ENCODE data around the gene MZT1.
"Not testable (repeated sequence)": the region's sequence is repeated elsewhere in the genome, so short reads cannot be mapped to it uniquely, and the experiment has no call there.

The MZT1 gene, protein sequence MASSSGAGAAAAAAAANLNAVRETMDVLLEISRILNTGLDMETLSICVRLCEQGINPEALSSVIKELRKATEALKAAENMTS

DNA sequence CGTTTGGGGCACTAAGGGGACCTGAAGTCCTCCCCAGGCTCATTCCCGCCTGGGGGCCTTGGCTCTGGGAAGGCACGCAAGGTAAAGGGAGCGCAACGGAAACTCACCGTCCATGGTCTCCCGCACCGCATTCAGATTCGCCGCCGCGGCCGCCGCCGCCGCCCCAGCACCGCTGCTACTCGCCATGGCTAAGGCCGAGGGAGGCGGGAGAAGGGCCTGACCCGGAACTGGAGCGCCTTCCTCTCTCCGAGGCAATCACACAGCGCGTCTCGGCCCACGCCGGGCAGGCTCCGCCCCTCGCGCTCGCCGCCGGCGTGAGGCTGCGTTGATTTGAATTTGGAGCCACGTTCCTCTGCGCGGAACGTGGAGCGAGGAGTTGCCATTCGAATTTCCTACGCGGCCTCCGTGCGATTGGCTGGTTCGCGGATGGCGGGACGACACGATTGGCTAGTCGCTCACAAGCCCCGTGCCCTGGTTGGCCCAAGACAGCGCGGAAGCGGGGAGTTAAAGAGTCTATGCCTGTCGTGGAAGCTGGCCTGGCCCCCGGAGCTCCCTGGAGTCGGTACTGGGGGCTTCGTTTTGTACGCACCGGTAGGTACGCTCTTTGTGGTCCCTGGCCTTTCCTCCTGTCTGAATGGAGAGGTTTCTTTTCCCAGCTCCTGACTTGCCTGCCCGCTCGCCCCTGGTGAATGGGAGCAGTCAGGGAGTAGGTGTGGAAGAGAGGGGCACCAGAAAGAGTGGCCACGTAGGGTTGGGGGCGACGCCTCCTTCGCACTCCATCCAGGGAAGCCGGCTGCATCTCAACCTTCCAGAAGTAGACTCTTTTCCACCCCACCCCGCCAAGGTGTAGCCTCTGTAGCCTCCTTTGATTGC is at the start of gene MZT1, which contains the start of gene BORA:
Gene MZT1 (minus strand): TSS at position 213 of the 873 bp plus-strand sequence. CDS start 27 bp downstream, at position 186.
Gene BORA (plus strand): TSS at position 507 of the 873 bp plus-strand sequence. CDS start 1,018 bp downstream, outside the sequence.
- peak; percentile 97 for DNase-seq (ENCODE audit: low spot score)

DNA sequence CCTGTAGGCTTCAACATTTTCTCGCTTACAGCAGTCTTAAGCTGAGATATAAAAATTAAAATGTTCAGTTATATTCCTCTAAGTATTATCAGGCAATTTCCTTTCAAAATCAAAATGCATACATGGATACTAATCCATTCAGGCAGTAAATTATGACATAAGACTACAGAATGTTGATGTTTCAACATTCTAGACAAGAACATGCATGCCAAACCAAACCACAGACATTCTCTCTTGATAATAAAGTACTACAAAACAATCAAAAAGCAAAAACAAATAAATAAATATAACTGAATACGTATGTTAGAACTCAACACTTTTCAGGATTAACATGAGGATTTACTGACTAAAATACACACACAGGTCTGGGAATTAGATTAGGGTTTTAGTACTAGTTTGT is 46.6 kb upstream of the MZT1 start:
- no peak for DNase-seq (ENCODE audit: low spot score)

DNA sequence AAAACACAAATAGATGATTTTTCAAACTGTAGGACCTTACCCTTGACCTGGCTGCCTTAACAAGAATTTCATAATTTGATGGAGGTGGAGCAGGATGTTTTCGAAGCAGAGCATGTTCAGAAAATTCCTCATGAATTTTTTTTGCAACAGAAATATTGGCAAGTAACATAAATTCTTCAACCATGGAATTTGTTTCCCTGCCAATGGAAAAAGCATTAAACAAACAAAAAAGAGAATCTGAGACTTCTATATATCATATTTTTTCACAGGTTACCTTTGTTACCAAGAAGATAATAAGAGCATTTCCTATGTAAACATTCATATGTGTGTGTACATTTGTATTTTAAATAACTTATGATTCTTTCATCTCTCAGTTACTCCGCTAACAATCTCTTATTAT is 36.0 kb upstream of the MZT1 start:
- no peak for DNase-seq (ENCODE audit: low spot score)

DNA sequence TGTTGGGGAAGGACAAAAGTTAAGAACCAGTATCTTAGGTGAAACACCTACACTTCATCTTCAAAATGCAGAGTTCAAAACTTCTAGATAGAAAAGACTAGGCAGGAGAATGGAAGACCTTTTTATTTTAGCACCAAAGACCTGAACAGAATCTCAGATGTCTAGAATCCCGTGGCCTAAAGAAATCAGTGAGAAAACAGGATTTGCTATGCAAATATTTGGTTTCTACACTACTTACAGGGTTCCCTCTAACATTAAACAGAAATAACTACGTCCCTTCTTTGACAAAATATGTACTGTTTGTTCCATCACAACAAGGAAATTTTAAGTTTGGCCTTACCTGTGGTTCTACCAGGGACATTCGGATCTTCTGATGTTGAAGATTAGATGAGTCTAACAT is 32.8 kb upstream of the MZT1 start:
- no peak for DNase-seq (ENCODE audit: low spot score)

DNA sequence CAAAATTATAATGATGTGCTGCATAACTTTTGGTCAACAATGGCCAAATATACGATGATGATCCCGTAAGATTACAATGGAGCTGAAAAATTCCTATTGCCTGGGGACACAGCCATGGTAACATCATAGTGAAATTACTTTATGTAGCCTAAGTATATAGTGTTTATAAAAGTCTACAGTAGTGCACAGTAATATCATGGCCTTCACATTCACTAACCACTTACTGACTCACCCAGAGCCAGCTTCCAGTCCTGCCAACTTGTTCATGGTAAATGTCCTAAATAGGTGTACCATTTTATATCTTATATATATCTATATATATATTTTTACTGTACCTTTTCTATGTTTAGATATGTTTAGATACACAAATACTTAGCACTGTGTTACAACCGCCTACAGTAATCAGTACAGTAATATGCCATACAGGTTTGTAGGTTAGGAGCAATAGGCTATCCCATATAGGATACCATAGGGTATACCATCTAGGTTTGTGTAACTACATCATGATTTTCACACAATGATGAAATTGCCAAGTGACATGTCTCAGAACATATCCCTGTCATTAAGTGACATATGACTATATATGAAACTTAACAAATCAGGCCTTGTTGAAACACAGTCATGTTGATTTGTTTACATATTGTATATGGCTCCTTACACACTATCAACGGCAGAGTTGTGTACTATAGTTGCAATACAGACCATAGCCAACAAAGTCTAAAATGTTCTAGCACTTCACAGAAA is 30.5 kb upstream of the MZT1 start:
- DNase-seq (ENCODE audit: low spot score), result no peak

DNA sequence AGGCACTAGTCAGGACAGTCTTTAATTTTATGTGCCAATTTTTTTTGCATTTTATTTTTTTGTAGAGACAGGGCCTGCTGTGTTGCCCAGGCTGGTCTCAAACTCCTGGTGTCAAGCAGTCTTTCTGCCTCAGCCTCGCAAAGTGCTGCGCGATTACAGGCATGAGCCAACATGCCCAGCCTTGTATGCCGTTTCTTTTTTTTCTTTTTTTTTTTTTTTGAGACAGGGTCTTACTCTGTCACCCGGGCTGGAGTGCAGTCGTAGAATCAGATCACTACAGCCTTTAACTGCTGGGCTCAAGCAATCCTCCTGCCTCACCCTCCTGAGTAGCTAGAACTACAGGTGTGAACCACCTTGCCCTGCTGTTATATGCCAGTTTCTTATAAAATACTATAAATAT is 26.7 kb upstream of the MZT1 start:
- DNase-seq (ENCODE audit: low spot score), result no peak

DNA sequence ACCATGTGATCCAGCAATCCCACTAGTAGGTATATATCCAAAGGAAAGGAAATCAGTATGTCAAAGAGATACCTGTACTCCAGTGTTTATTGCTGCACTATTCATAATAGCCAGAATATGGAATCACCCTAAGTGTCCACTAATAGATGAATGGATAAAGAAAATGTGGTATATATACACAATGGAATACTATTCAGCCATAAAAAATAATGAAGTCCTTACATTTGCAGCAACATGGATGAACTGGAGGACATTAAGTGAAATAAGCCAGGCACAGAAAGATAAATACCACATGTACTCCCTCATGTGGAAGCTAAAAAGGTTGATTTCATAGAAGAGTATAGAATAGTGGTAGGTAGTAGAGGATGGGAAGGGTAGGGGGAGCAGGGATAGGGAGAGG is 23.8 kb upstream of the MZT1 start:
- DNase-seq (ENCODE audit: low spot score), result no peak

DNA sequence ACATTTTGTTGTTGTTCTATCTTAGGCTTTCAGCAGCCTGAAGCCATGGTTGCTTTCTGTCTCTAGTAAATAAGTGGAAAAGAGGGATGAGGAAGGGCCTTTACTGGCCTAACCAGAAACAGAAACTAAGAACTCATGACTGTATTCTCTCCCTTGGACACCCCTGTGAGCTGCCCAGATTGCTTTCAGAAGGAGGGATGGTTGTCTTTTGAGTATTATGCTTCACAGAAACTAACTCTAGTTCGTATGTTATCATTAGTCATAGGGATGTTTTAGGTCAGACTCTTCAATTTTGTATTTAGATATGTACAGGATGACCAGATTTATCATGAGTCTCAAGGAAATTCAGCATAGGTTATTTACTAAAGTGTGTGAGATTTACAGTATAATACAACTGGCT is 17.8 kb upstream of the MZT1 start:
- no peak for DNase-seq (ENCODE audit: low spot score)

DNA sequence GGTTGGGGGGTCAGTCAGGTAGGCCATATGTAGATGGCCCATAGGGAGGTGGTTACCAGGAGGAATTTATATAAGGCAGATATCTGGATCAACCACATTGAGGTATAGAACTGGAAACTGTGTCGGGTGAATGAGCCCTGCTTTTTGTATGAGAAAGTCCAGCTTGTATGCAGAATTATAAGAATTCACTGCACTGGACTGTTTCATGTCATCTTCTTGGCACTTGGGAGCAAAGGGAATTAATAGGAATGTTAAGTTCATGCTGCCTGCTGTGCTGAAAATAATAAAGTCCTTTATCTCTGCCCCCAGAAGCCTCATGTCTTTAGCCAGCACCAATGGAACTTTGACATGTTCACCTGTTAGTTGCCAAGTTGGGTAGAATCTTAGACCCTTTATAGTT is 12.6 kb upstream of the MZT1 start:
- DNase-seq (ENCODE audit: low spot score), result no peak

DNA sequence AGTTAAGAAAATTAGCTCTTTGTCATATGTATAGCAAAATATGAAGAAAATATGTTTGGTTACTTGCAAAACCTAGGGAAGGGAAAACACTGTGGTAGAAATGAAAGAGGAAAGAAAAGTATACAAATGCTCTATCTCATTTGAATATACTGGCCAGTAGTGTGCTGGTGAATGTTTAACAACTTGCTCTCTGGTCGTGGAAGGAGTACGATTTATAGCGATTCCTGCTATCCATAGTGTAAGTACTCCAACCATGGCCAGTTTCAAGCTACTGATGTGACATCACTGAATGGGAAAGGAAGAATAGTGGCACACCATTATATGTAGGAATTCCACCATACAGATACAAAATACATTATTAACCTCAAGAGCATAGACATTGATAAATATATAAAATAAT is 9.6 kb upstream of the MZT1 start:
- no peak for DNase-seq (ENCODE audit: low spot score)

DNA sequence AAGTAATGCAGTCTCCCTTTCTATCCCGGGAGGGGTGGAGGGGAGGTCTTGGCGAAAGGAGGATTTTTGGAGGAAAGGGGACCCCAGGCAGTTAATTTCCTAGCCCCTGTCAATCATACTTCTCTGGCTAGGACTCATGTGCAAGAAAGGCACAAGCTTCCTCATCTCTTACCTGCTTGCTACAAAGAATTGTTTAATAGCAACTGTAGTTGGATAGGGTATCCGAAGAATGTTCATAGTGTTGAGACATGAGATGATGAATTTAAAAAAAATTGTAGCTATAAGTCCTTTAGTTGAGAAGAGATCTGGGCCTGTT is 819 bp upstream of the MZT1 start:
- no peak for DNase-seq (ENCODE audit: low spot score)

DNA sequence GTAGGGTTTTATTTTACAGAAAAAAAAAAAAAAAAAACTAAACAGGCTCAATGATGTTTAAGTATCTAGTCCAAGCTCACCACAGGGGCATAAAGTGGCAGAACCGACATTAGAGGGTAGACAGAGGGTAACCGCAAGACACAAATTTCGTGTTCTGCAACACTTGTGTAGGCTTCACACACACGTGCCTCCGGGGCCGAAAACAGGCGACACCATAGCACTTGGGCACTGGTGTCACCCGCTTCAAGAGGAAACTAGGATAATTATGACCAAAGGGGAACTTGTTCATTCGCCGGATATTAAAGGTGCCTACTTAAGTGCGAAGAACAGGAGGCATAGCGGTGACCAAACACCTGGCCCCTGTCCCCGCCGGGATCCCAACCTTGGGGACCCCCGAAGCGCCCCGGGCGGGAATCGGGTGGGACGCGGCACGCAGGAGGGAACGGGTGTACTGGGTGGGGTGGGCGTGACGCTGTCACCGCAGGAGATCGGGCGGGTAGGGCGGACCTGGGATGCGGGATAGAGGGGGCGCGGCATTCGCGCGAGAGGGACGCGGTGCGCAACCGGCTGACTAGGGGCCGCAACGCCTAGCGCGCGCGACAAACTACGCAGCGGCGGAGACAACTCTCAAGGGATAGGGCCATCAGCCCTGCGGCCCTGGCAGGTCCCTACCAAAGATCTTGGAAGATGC is 558 bp downstream of the MZT1 start:
- no peak for DNase-seq (ENCODE audit: low spot score)

DNA sequence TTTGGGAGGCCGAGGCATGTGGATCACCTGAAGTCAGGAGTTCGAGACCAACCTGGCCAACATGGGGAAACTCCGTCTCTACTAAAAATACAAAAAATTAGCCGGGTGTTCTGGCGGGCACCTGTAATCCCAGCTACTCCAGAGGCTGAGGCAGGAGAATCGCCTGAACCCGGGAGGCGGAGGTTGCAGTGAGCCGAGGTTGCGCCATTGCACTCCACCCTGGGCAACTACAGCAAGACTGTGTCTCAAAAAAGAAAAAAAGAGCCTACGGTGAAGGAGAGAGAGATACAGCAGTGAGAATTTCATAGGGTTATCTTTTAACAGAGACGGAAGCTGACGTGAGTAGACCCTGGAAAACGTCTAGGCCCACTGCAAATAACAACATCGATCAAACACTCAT is 1.2 kb downstream of the MZT1 start:
- DNase-seq (ENCODE audit: low spot score), result not testable (repeated sequence)

DNA sequence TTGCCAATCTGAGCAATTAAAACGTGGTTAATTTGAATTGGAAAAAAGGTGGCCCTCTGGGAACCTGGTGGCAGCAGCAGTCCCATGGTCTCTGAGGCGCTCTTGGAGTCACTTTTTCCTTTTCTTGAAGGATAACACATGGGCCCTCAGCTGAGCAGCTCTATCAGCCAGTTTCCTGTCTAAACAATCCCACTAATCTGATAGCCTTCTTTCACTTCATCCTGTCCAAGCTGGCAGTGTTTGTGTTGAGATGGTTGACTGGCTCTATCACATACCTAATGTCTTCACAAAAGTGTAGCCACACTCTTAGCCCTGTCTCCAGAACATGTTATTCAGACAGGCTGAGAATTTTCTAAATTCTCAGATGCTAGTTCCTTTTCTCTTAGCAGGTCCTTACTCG is 10.7 kb downstream of the MZT1 start:
- DNase-seq (ENCODE audit: low spot score), result no peak

DNA sequence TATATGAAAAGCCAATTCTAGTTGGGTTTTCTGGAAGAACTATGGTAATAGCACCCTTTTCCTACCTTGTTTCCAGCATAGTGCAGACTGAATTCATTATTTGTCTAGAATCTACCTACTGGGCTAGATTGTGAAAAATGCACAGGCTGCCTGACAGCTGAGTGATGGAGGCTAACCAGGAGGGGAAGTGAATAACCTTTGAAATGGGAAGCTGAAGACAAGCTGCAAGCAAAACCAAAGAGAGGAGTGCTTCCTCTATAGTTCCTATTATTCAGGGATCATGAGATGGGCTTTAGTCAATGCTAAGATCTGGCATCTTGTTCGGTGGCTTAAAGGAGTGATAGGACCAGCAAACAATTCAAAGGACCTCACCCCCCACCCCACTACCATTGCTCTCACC is 26.9 kb downstream of the MZT1 start:
- no peak for DNase-seq (ENCODE audit: low spot score)

DNA sequence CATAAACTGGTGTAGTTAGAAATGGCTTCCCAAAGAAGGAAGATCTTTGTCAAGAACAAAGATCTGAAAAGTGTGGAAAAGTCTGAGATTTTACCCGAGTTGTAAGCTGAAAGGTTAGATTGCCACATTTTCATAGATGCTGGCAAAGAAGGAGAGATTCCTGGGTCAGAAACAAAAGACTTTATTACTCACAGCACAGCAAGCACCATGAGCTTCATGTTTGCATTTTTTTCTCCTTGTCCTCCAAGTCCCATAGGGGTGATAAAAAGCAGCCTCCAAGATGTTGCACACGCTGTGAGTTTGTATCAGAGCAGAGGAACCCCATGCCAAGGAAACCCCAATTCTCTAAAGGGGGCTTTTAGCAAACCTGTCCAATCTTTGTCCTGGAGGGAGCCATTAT is 29.3 kb downstream of the MZT1 start:
- DNase-seq (ENCODE audit: low spot score), result no peak

DNA sequence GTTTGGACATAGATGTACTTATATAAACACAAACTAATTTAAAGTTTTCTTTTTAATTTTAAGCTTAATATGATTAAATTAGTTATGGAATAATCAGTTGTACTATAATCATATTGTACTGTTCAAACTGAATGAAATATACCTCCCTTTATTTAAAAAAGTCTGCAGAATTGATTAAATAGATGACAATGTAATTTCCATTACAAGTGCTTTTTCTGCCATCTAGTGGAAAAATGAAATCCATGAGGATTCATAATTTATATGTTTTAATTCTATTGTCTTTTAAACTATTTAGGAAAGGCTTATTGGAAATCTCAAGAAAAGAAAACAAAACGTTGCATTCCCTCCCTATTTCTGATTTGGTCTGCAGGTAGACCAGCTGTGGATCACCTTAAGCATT is 30.9 kb downstream of the MZT1 start:
- DNase-seq (ENCODE audit: low spot score), result no peak

DNA sequence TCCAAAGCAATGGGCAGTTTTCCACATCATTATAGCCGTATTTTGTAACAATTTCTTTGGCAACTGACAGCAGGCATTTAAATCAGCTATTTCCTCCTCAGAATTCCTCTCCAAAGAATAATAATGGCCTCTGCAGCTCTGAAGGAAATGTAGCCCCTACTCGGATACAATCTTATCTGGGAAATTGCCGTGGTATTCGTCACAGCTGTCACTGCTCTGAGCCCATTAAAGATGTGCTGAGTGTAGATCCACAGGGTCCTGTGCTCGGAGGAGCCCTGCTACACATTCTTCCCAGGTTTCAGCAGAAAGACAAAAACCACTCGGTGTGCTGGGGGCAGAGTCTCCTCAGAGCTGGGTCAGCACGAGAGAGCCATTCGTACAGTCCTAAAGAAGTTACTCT is 33.1 kb downstream of the MZT1 start:
- no peak for DNase-seq (ENCODE audit: low spot score)

DNA sequence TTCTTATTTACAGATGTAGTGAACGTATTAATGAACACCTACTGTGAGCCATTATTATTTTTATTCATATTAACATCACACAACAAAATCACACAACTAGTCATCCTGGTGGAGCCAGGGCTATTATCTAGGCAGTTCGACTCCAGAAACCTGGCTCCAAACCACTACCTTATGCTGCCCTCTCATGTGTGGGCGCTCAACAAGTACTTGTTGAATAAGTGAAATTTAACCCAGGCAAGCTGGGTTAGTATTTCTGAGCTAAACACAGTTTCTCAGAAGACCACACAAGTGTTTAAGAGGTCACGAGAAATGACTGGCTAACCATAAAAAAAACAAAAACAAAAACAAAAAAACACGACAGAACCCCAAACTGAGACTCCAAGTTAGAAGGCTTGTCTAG is 33.6 kb downstream of the MZT1 start:
- no peak for DNase-seq (ENCODE audit: low spot score)

DNA sequence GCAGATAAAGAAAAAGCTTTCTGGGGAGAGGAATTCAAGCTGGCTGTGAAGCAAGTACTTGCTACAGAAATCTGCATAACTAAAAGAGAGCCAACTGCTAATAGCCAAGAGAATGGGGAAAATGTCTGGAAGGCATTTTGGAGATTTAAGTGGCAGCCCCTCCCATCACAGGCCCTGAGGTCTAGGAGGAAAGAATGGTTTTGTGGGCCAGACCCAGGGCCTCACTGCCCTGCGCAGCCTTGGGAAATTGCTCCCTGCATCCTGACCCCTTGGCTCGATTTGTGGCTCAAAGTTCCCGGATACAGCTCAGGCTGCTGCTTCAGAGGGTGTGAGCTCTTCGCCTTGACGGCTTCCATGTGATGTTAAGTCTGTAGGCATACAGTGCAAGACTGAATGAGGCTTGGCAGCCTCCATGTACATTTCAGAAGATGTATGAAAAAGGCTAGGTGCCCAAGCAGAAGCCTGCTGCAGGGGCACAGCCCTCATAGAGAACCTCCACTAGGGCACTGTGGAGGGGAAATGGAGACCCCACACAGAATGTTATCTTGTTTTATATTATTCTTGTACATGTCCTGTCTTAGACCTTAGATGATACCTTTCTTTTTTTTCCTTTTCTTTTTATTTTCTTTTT is 34.4 kb downstream of the MZT1 start:
- no peak for DNase-seq (ENCODE audit: low spot score)

DNA sequence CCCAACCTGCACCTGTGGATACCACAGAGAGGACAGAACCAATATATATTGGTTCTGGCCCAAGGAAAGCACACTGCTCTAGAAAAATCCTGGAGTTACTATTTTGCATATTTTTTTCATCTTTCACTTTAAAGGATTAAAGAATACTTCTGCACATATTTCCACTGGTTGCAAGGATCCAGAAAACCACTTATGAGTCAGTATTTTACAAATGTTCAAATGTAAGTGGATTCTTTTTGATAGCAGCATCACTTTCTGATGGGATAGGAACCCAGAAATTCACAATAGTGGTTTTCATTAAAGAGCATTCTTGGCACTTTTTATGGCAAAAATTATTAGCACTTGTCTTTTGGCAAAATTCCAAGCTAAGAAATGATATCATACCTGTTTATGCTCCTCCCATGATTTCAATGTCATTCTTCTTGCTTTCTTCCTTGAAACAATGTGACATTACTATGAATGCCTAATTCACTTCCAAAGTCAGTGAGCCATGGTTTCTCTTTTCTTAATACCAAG is 38.2 kb downstream of the MZT1 start:
- DNase-seq (ENCODE audit: low spot score), result no peak

DNA sequence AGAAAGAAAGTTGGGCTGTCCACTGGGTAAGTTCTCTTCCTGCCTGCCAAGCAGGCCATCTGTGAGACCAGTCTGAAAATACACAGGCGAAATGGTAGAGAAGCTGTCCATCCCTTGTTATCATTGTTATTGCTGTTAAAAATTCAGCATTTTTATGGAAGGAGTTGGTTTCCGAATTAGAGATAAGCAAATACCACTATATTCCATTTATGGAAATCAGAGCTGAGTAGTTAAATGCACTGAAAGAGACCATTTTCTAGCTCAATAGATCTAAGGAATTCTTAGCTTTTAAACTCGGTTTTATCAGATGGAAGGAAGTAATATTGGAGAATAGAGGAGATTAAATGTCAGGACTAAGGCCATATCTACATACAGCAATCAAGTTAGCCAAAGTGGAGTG is 40.7 kb downstream of the MZT1 start:
- no peak for DNase-seq (ENCODE audit: low spot score)

Data from left forelimb (tissue), 1 donor.